ENCODE data around the gene ZNF148.

GRCh38 chr3:125212091-125212508, 163.0 kb downstream of the ZNF148 start:
- TF ChIP-seq POLR2A (IDR thresholded peaks at IDR 0.05) (peak in 1 of 3 donors; percentile 22), CTCF (IDR thresholded peaks at IDR 0.05) (no peak)
